ENCODE measurements around the gene C17orf100.

C17orf100 gene

DNA sequence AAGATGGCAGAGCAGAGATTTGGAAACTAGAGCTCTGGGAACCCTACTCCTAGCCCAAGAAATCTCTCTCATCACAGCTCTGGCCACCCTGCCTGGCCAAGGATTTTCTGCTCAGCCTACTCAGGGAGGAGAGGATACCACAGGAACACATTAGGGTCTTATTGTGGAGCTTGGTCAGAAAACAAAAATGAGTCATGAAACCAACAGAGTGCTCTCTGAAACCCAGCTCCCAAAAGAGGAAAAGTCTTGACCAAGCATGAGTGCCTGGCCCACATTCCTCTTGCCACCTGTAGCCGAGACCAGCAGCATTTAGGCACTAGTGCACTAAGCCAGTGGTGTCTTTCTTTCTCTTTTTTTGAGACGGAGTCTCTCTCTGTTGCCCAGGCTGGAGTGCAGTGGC, 43.5 kb downstream of the C17orf100 start:
- no peak for DNase-seq

- DNase-seq = no peak
Measured at GRCh38 chr17:6695565-6695964, 44.0 kb downstream of the C17orf100 start.

DNA sequence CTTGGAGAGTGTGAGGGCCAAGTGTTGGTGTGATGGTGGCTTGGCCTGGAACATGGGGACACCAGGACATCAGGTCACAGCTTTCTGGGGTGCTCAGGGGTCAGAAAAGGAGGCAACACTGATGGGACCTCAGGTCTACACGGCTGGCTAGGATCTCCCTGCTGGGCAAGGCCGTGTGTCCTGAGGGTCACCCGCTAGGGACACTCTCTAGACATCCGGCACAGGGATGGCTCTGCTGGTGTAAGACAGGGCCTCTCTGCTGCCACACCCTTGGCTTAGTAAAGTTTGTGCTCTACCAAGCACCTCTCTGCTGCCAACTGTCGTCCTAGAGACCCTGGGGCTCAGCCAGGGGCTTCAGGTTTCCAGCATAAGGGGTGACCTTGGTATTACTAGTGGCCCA, 45.3 kb downstream of the C17orf100 start:
- no peak for DNase-seq

GRCh38 chr17:6698004-6698403, 46.4 kb downstream of the C17orf100 start:
- no peak for DNase-seq

GRCh38 chr17:6699997-6700947, 48.7 kb downstream of the C17orf100 start:
- no peak for DNase-seq

DNA sequence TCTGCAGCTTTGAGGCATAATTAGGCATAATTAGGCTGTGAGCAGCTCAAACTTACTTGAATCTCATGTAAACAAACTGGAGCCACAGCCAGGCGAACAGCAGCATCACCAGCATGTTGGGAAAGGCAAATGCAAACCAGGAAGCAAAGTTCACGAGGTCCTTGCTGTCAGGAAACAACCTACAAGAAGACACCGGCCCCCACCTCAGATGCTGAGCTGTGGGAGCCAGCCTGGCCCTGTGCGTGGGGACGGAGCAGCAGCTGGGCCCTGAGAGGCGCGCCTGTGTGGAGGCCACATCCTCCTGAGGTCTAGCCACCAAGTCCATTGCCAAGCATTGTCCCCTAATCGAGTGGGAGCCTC, 49.4 kb downstream of the C17orf100 start:
- no peak for DNase-seq

DNA sequence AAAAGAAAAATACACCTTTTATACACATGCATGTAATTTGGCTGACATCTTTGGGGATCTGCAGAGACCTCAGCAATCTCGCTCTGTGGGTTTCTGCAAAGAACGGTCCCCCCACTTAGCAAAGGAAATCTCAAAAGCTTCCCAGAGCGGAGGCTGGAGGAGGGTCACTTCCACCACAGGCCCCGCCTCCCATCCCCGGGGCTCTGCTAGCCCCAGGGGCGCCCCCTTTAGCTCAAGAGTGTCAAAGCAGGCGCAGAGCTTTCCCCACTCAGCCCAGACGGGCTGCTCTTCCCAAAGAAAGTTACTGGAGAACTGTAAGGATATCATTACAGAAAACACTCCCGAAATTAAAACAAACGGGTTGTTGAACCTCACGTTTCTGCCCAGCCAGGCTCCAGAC, 50.2 kb downstream of the C17orf100 start:
- DNase-seq = no peak

GRCh38 chr17:6702567-6703215, 51.1 kb downstream of the C17orf100 start:
- DNase-seq = no peak

Measured in NCI-H2081 (cell line).